IMR-90 (cell line): ENCODE results near the gene RNF215. TPM values are rescaled to one million over a fixed set of nuclear protein-coding genes. Genes with fewer than 3 reads are reported as not detected.

Experiments
- ATAC-seq: fragments of 200-7000 bp; cut with Tn5 transposase; 2 replicates; pipeline ENCODE4 v1.9.1; 2020; ENCODE audit warnings: low read depth, mild to moderate bottlenecking, moderate library complexity
- BruUV-seq: library from RNA; stranded (reverse); fragments of 400-500 nt; replicated peaks from 2 replicates; lab custom pipeline; 2021; lab: Mats Ljungman, UMichigan
- CTCF ChIA-PET: fragments of 300-600 bp; formaldehyde crosslinking; extraction: SDS; loops from one replicate; lab custom pipeline; 2021; ENCODE audit warnings: antibody characterized with exemption; lab: Yijun Ruan, JAX
- POLR2A ChIA-PET: fragments of 300-600 bp; sonication (Branson Sonifier 250); formaldehyde crosslinking; loops from one replicate; lab custom pipeline; 2022; ENCODE audit warnings: antibody characterized with exemption; ENCODE audit not compliant: unreplicated experiment; lab: Charles Lee
- DNase-seq: peaks from one replicate; pipeline ENCODE4 v3.0.0; 2013
- H2AFZ ChIP-seq: replicated peaks from 2 replicates; pipeline ENCODE3; 2013; ENCODE audit warnings: low read length, mild to moderate bottlenecking; ENCODE audit not compliant: poor library complexity
- H2AK5ac ChIP-seq: 2 replicates; pipeline ENCODE4 v1.6.1; 2013; ENCODE audit warnings: low read depth, low read length, inconsistent platforms
- H2AK9ac ChIP-seq: replicated peaks from 2 replicates; pipeline ENCODE3; 2013; ENCODE audit warnings: mild to moderate bottlenecking, low read depth, low read length, moderate library complexity; ENCODE audit not compliant: poor library complexity
- H2BK120ac ChIP-seq: 2 replicates; pipeline ENCODE4 v1.6.1; 2013; ENCODE audit warnings: low read depth, low read length, inconsistent platforms
- H2BK15ac ChIP-seq: 3 replicates; pipeline ENCODE4 v1.6.1; 2013; ENCODE audit warnings: low read depth, low read length, inconsistent platforms
- H2BK20ac ChIP-seq: 2 replicates; pipeline ENCODE4 v1.6.1; 2013; ENCODE audit warnings: low read depth, mild to moderate bottlenecking, inconsistent platforms, low read length, moderate library complexity
- H2BK5ac ChIP-seq: 2 replicates; pipeline ENCODE4 v1.6.1; 2013; ENCODE audit warnings: mild to moderate bottlenecking, low read depth, low read length, inconsistent platforms; ENCODE audit not compliant: poor library complexity, severe bottlenecking
- H3K14ac ChIP-seq: replicated peaks from 2 replicates; pipeline ENCODE4 v1.6.1; 2013; ENCODE audit warnings: low read depth, low read length, inconsistent platforms
- H3K18ac ChIP-seq: 2 replicates; pipeline ENCODE4 v1.6.1; 2013; ENCODE audit warnings: low read depth, low read length, control low read depth
- H3K23ac ChIP-seq: 2 replicates; pipeline ENCODE4 v1.6.1; 2013; ENCODE audit warnings: low read depth, low read length, inconsistent platforms
- H3K27ac ChIP-seq: 2 replicates; pipeline ENCODE4 v1.5.1; 2013; ENCODE audit warnings: mild to moderate bottlenecking, control low read depth, low read length; ENCODE audit not compliant: insufficient read depth
- H3K27me3 ChIP-seq: 2 replicates; pipeline ENCODE4 v1.6.1; 2013; ENCODE audit warnings: low read length; ENCODE audit not compliant: control insufficient read depth, insufficient read depth
- H3K36me3 ChIP-seq: 2 replicates; pipeline ENCODE4 v1.6.1; 2013; ENCODE audit warnings: low read length, mixed read lengths; ENCODE audit not compliant: control insufficient read depth, insufficient read depth
- H3K4ac ChIP-seq: 2 replicates; pipeline ENCODE4 v1.6.1; 2013; ENCODE audit warnings: low read depth, low read length, inconsistent platforms
- H3K4me1 ChIP-seq: 2 replicates; pipeline ENCODE4 v1.6.1; 2013; ENCODE audit warnings: low read length, mixed read lengths; ENCODE audit not compliant: control insufficient read depth, insufficient read depth
- H3K4me2 ChIP-seq: 2 replicates; pipeline ENCODE4 v1.6.1; 2013; ENCODE audit warnings: low read depth, mild to moderate bottlenecking, control low read depth, low read length, moderate library complexity
- H3K4me3 ChIP-seq: 2 replicates; pipeline ENCODE4 v1.5.1; 2013; ENCODE audit warnings: low read depth, mild to moderate bottlenecking, control low read depth, low read length, moderate library complexity; ENCODE audit not compliant: insufficient read depth
- H3K56ac ChIP-seq: 2 replicates; pipeline ENCODE4 v1.6.1; 2013; ENCODE audit warnings: low read length, inconsistent platforms; ENCODE audit not compliant: insufficient read depth; ENCODE audit errors: extremely low read depth
- H3K79me1 ChIP-seq, 2 experiments: 2 replicates each; pipeline ENCODE4 v1.6.1; 2013; ENCODE audit warnings: low read length in 2 of 2, inconsistent platforms in 1 of 2, low read depth in 1 of 2
- H3K9ac ChIP-seq: 2 replicates; pipeline ENCODE4 v1.6.1; 2013; ENCODE audit warnings: low read depth, low read length, control low read depth
- H3K9me1 ChIP-seq: 2 replicates; pipeline ENCODE4 v1.6.1; 2013; ENCODE audit warnings: low read length, inconsistent platforms; ENCODE audit not compliant: insufficient read depth
- H3K9me3 ChIP-seq: 2 replicates; pipeline ENCODE4 v1.6.1; 2013; ENCODE audit warnings: low read length; ENCODE audit not compliant: control insufficient read depth, insufficient read depth
- H4K20me1 ChIP-seq: 2 replicates; pipeline ENCODE4 v1.6.1; 2013; ENCODE audit warnings: low read length, inconsistent platforms; ENCODE audit not compliant: insufficient read depth
- H4K5ac ChIP-seq: 2 replicates; pipeline ENCODE4 v1.6.1; 2013; ENCODE audit warnings: mild to moderate bottlenecking, low read depth, low read length, control low read depth
- H4K8ac ChIP-seq, 2 experiments: 2 replicates each; pipeline ENCODE4 v1.6.1; 2013; ENCODE audit warnings: low read depth in 2 of 2, low read length in 2 of 2, control low read depth in 1 of 2, inconsistent platforms in 1 of 2
- H4K91ac ChIP-seq: 2 replicates; pipeline ENCODE4 v1.6.1; 2013; ENCODE audit warnings: low read depth, low read length, inconsistent platforms; ENCODE audit not compliant: insufficient read depth
- BHLHE40 ChIP-seq: fragments of 150-350 bp; IDR thresholded peaks from 2 replicates; pipeline ENCODE4 v1.6.1; 2016; ENCODE audit warnings: mild to moderate bottlenecking, low read depth, low read length
- CEBPB ChIP-seq: IDR thresholded peaks from 2 replicates; pipeline ENCODE4 v1.6.1; 2012; ENCODE audit warnings: low read depth, low read length, improper control_type of control experiment
- CHD1 ChIP-seq: IDR thresholded peaks from 2 replicates; pipeline ENCODE4 v1.6.1; 2012; ENCODE audit warnings: low read depth, low read length, improper control_type of control experiment
- CTCF ChIP-seq: conservative IDR thresholded peaks from 2 replicates; pipeline ENCODE4 v1.5.1; 2012; ENCODE audit warnings: mild to moderate bottlenecking, low read depth, low read length, improper control_type of control experiment
- ELK1 ChIP-seq: fragments of 150-350 bp; IDR thresholded peaks from 2 replicates; pipeline ENCODE4 v1.6.1; 2016; ENCODE audit warnings: low read depth, mild to moderate bottlenecking, low read length, moderate library complexity, borderline replicate concordance
- FOS ChIP-seq: fragments of 150-350 bp; IDR thresholded peaks from 2 replicates; pipeline ENCODE4 v1.6.1; 2016; ENCODE audit warnings: low read depth, low read length
- MAFK ChIP-seq: IDR thresholded peaks from 2 replicates; pipeline ENCODE4 v1.6.1; 2012; ENCODE audit warnings: low read depth, low read length, improper control_type of control experiment
- MAZ ChIP-seq: IDR thresholded peaks from 2 replicates; pipeline ENCODE4 v1.6.1; 2012; ENCODE audit warnings: low read depth, mild to moderate bottlenecking, low read length, improper control_type of control experiment, moderate library complexity, borderline replicate concordance
- MXI1 ChIP-seq: IDR thresholded peaks from 2 replicates; pipeline ENCODE4 v1.6.1; 2012; ENCODE audit warnings: low read depth, mild to moderate bottlenecking, low read length, moderate library complexity, borderline replicate concordance
- NFE2L2 ChIP-seq: fragments of 150-350 bp; IDR thresholded peaks from 2 replicates; pipeline ENCODE4 v1.6.1; 2016; ENCODE audit warnings: low read depth, mild to moderate bottlenecking, low read length
- POLR2A ChIP-seq: IDR thresholded peaks from 2 replicates; pipeline ENCODE4 v1.6.1; 2012; ENCODE audit warnings: mild to moderate bottlenecking, low read depth, low read length
- RAD21 ChIP-seq: IDR thresholded peaks from 2 replicates; pipeline ENCODE4 v1.6.1; 2012; ENCODE audit warnings: low read length, improper control_type of control experiment
- RCOR1 ChIP-seq: IDR thresholded peaks from 2 replicates; pipeline ENCODE4 v1.6.1; 2012; ENCODE audit warnings: mild to moderate bottlenecking, low read length, improper control_type of control experiment; ENCODE audit not compliant: insufficient replicate concordance
- RFX5 ChIP-seq: IDR thresholded peaks from 2 replicates; pipeline ENCODE4 v1.8.0; 2012; ENCODE audit warnings: low read depth, mild to moderate bottlenecking, low read length, moderate library complexity
- SMC3 ChIP-seq: fragments of 150-350 bp; IDR thresholded peaks from 2 replicates; pipeline ENCODE4 v1.6.1; 2016; ENCODE audit warnings: low read depth, mild to moderate bottlenecking, antibody characterized with exemption, low read length, moderate library complexity
- USF2 ChIP-seq: fragments of 150-350 bp; IDR thresholded peaks from 2 replicates; pipeline ENCODE4 v1.6.1; 2017; ENCODE audit warnings: mild to moderate bottlenecking, antibody characterized with exemption, low read length, low read depth
- WGBS, 2 experiments: methylation state at CpG; one replicate each; pipeline versions ENCODE4 v1.1.5 to v1.1.7; 2013; ENCODE audit warnings: missing lambda C conversion rate in 2 of 2; ENCODE audit not compliant: insufficient read length in 1 of 2; ENCODE audit errors: extremely low coverage in 2 of 2; 5-methylcytosine and 5-hydroxymethylcytosine counted together
- dilution Hi-C: fragments of 300-500 bp; cut with HindIII; formaldehyde crosslinking; loops from one replicate; pipeline ENCODE4 v1.14.3; 2018; ENCODE audit warnings: low sequenced_read_pairs; ENCODE audit not compliant: unreplicated experiment
- in situ Hi-C: fragments of 300-500 bp; cut with MboI; formaldehyde crosslinking; loops from 3 replicates; pipeline ENCODE4 v1.14.3; 2019; ENCODE audit warnings: low sequenced_read_pairs, inconsistent platforms, mixed read lengths
- intact Hi-C: fragments of 100-400 bp; cut with micrococcal nuclease; formaldehyde crosslinking; loops from 2 replicates; pipeline ENCODE4 v1.10.0; 2022
- polyA plus RNA-seq, 3 experiments: library from polyadenylated mRNA; depleted of rRNA; stranded (reverse); fragments of >200 nt; gene quantifications; 2 replicates each; pipeline ENCODE4 v1.2.3, GENCODE V29; 2012; ENCODE audit warnings: low replicate concordance in 1 of 3
- total RNA-seq: library from RNA; depleted of rRNA; stranded (reverse); fragments of >200 nt; gene quantifications from 2 replicates; pipeline ENCODE4 v1.2.3, GENCODE V29; 2012

Gene RNF215
- total and polyA plus RNA-seq, 2 of the 4 experiments (the other 2 are of a cell fraction) = 15.8 to 21.9 TPM

- Histone ChIP-seq H3K4me1 (0 out of 2 replicates have a peak, but pooled peaks cover 2% of the 10 kb centered on the region), H2BK20ac (no peak overlapping the region), H3K9ac (no peak overlapping the region), H4K8ac (no peak overlapping the region), H3K23ac (no peak overlapping the region), H3K4me2 (no peak overlapping the region; the same call in 1 of the 2 replicates), H3K56ac (no peak overlapping the region), H3K9me1 (no peaks in the 10 kb centered on the region), H3K14ac (no peak overlapping the region), H3K79me1 (peaks cover 29 to 69% of the 10 kb centered on the region in 2 experiments), H2BK120ac (no peak overlapping the region), H2BK15ac (no peak overlapping the region), H2AK5ac (no peak overlapping the region), H3K27me3 (no peaks in the 10 kb centered on the region), H2BK5ac (no peak overlapping the region), H3K4ac (no peak overlapping the region), H3K36me3 (peaks cover 65% of the 10 kb centered on the region), H2AFZ (no peak overlapping the region), H3K4me3 (no peak overlapping the region), H4K91ac (no peak overlapping the region), H2AK9ac (no peak overlapping the region), H4K5ac (no peak overlapping the region), H3K27ac (peak overlapping the region; percentile 25; the same call in 1 of the 2 replicates), H3K18ac (no peak overlapping the region), H3K9me3 (no peaks in the 10 kb centered on the region), H4K20me1 (peaks cover 31% of the 10 kb centered on the region)
- CTCF ChIA-PET = no interaction called here
- DNase-seq (no peak), ATAC-seq (no peak)
- WGBS, 2 experiments = 69% methylated on average over 3 of the region's 4 CpGs; no CpG with 5 or more reads in 1 of the 2 experiments
- intact Hi-C loops (no loop called here), in situ Hi-C loops (no loop called here), dilution Hi-C loops (no loop called here)
- TF ChIP-seq NFE2L2 (no peak), CTCF (no peak), FOS (no peak), ELK1 (no peak), RCOR1 (no peak), RAD21 (no peak), CHD1 (no peak), MAFK (no peak), USF2 (no peak), MXI1 (no peak), BHLHE40 (no peak), POLR2A (no peak), CEBPB (no peak), MAZ (no peak), SMC3 (no peak), RFX5 (no peak)
- BruUV-seq = no TSS peak
- POLR2A ChIA-PET = no interaction called here
Observed at GRCh38 chr22:30348404-30348803, 38.8 kb downstream of the RNF215 start.
